H9 (cell line): ENCODE data around the gene ETV6. TPM values are rescaled to one million over a fixed set of nuclear protein-coding genes. Genes with fewer than 3 reads are reported as not detected.

Experiments
- DNase-seq: peaks from one replicate; pipeline ENCODE4 v3.0.0-alpha.2; 2017
- H2AFZ ChIP-seq: one replicate; pipeline ENCODE4 v1.6.1; 2013; ENCODE audit warnings: mild to moderate bottlenecking, low read length, control low read depth, moderate library complexity
- H2AK5ac ChIP-seq: 2 replicates; pipeline ENCODE4 v1.6.1; 2013; ENCODE audit warnings: low read length, control low read depth, mixed read lengths; ENCODE audit not compliant: insufficient read length
- H2BK120ac ChIP-seq: one replicate; pipeline ENCODE4 v1.6.1; 2013; ENCODE audit warnings: low read depth, mild to moderate bottlenecking, low read length, control low read depth, inconsistent platforms; ENCODE audit not compliant: poor library complexity, severe bottlenecking
- H2BK12ac ChIP-seq: 2 replicates; pipeline ENCODE4 v1.6.1; 2013; ENCODE audit warnings: low read length, control low read depth, mixed read lengths, low read depth; ENCODE audit not compliant: insufficient read length
- H2BK15ac ChIP-seq: 2 replicates; pipeline ENCODE4 v1.6.1; 2013; ENCODE audit warnings: low read depth, low read length, control low read depth
- H2BK20ac ChIP-seq: one replicate; pipeline ENCODE4 v1.6.1; 2013; ENCODE audit warnings: low read depth, mild to moderate bottlenecking, low read length, control low read depth, inconsistent platforms; ENCODE audit not compliant: poor library complexity, severe bottlenecking
- H2BK5ac ChIP-seq: 2 replicates; pipeline ENCODE4 v1.6.1; 2013; ENCODE audit warnings: low read length, control low read depth, mixed read lengths; ENCODE audit not compliant: insufficient read length
- H3K14ac ChIP-seq: 2 replicates; pipeline ENCODE4 v1.6.1; 2013; ENCODE audit warnings: low read length, control low read depth; ENCODE audit not compliant: insufficient read depth
- H3K18ac ChIP-seq: 2 replicates; pipeline ENCODE4 v1.6.1; 2013; ENCODE audit warnings: low read depth, mild to moderate bottlenecking, mixed read lengths, low read length, control low read depth; ENCODE audit not compliant: insufficient read length
- H3K23ac ChIP-seq: 2 replicates; pipeline ENCODE4 v1.6.1; 2013; ENCODE audit warnings: low read length, control low read depth, mixed read lengths, low read depth; ENCODE audit not compliant: insufficient read length
- H3K23me2 ChIP-seq: 2 replicates; pipeline ENCODE4 v1.6.1; 2013; ENCODE audit warnings: low read depth, mild to moderate bottlenecking, mixed read lengths, low read length, control low read depth; ENCODE audit not compliant: insufficient read length, poor library complexity, severe bottlenecking
- H3K27ac ChIP-seq: 2 replicates; pipeline ENCODE4 v1.5.1; 2013; ENCODE audit warnings: low read length, control low read depth, mixed read lengths, low read depth; ENCODE audit not compliant: insufficient read length
- H3K27me3 ChIP-seq: 2 replicates; pipeline ENCODE4 v1.6.1; 2013; ENCODE audit warnings: low read length, control low read depth, inconsistent platforms; ENCODE audit not compliant: insufficient read depth
- H3K4ac ChIP-seq: 2 replicates; pipeline ENCODE4 v1.6.1; 2013; ENCODE audit warnings: low read depth, mild to moderate bottlenecking, control low read depth, inconsistent platforms, low read length, moderate library complexity
- H3K4me1 ChIP-seq: 2 replicates; pipeline ENCODE4 v1.6.1; 2013; ENCODE audit warnings: low read length, control low read depth, inconsistent platforms; ENCODE audit not compliant: insufficient read depth
- H3K4me2 ChIP-seq: 2 replicates; pipeline ENCODE4 v1.6.1; 2013; ENCODE audit warnings: low read length, control low read depth, mixed read lengths; ENCODE audit not compliant: insufficient read length, insufficient read depth
- H3K56ac ChIP-seq: 2 replicates; pipeline ENCODE4 v1.6.1; 2013; ENCODE audit warnings: low read depth, mild to moderate bottlenecking, mixed read lengths, low read length, control low read depth; ENCODE audit not compliant: insufficient read length
- H3K79me1 ChIP-seq: 2 replicates; pipeline ENCODE4 v1.6.1; 2013; ENCODE audit warnings: low read depth, mild to moderate bottlenecking, moderate library complexity, low read length, control low read depth, inconsistent platforms; ENCODE audit not compliant: insufficient read depth, poor library complexity, severe bottlenecking
- H3K79me2 ChIP-seq: 2 replicates; pipeline ENCODE4 v1.6.1; 2013; ENCODE audit warnings: low read length, control low read depth, inconsistent platforms; ENCODE audit not compliant: insufficient read depth
- H3K9ac ChIP-seq: 2 replicates; pipeline ENCODE4 v1.6.1; 2013; ENCODE audit warnings: low read length, control low read depth, mixed read lengths; ENCODE audit not compliant: insufficient read length; ENCODE audit errors: extremely low read depth
- H3K9me3 ChIP-seq: one replicate; pipeline ENCODE4 v1.6.1; 2013; ENCODE audit warnings: low read depth, low read length, inconsistent platforms; ENCODE audit not compliant: control insufficient read depth
- H3T11ph ChIP-seq: one replicate; pipeline ENCODE4 v1.6.1; 2013; ENCODE audit warnings: mild to moderate bottlenecking, low read length, control low read depth, inconsistent platforms
- H4K20me1 ChIP-seq: one replicate; pipeline ENCODE4 v1.6.1; 2013; ENCODE audit not compliant: control insufficient read depth, insufficient read length, insufficient read depth
- H4K5ac ChIP-seq: 2 replicates; pipeline ENCODE4 v1.6.1; 2013; ENCODE audit warnings: low read depth, mild to moderate bottlenecking, mixed read lengths, low read length, control low read depth; ENCODE audit not compliant: insufficient read length
- H4K8ac ChIP-seq: replicated peaks from 2 replicates; pipeline ENCODE4 v1.6.1; 2013; ENCODE audit warnings: low read length, control low read depth, mixed read lengths, low read depth; ENCODE audit not compliant: insufficient read length
- H4K91ac ChIP-seq: 2 replicates; pipeline ENCODE4 v1.6.1; 2013; ENCODE audit warnings: low read depth, mild to moderate bottlenecking, moderate library complexity, mixed read lengths, low read length, control low read depth; ENCODE audit not compliant: insufficient read length
- H3K27ac Mint-ChIP-seq, 3 experiments: 2 replicates in 2 of 3; 3 replicates in 1 of 3; pipeline ENCODE4 v1.8.0; 2020 to 2021; ENCODE audit warnings: mixed read lengths in 3 of 3, mild to moderate bottlenecking in 1 of 3, moderate library complexity in 1 of 3
- H3K27me3 Mint-ChIP-seq: 2 replicates; pipeline ENCODE4 v1.8.0; 2021; ENCODE audit warnings: low read depth, mild to moderate bottlenecking, moderate library complexity, mixed read lengths
- H3K36me3 Mint-ChIP-seq, 3 experiments: 2 replicates in 2 of 3; 3 replicates in 1 of 3; pipeline ENCODE4 v1.8.0; 2020 to 2021; ENCODE audit warnings: low read depth in 3 of 3, mixed read lengths in 3 of 3; ENCODE audit not compliant: insufficient read depth in 1 of 3
- H3K4me1 Mint-ChIP-seq, 2 experiments: 2 replicates each; pipeline ENCODE4 v1.8.0; 2020; ENCODE audit warnings: mixed read lengths in 2 of 2
- H3K4me3 Mint-ChIP-seq, 2 experiments: 2 replicates in 1 of 2; 3 replicates in 1 of 2; pipeline ENCODE4 v1.8.0; 2020 to 2021; ENCODE audit warnings: mild to moderate bottlenecking in 2 of 2, mixed read lengths in 2 of 2, moderate library complexity in 1 of 2
- H3K9me3 Mint-ChIP-seq, 2 experiments: 2 replicates in 1 of 2; 3 replicates in 1 of 2; pipeline ENCODE4 v1.8.0; 2020; ENCODE audit warnings: mild to moderate bottlenecking in 2 of 2, mixed read lengths in 2 of 2, moderate library complexity in 1 of 2
- CTCF ChIP-seq: fragments of 200-600 bp; sonication (generic); conservative IDR thresholded peaks from 3 replicates; pipeline ENCODE4 v1.8.0; 2021; ENCODE audit warnings: antibody characterized with exemption, mild to moderate bottlenecking
- WGBS: extraction: QIAGEN DNeasy Blood & Tissue Kit; methylation state at CpG from one replicate; pipeline ENCODE4 v1.1.7; 2013; ENCODE audit warnings: missing lambda C conversion rate, low lambda C conversion rate, mixed read lengths; ENCODE audit not compliant: insufficient read length; ENCODE audit errors: extremely low coverage; 5-methylcytosine and 5-hydroxymethylcytosine counted together
- total RNA-seq: library from RNA; stranded (reverse); gene quantifications from 2 replicates; pipeline ENCODE4 v1.2.1, GENCODE V29; 2021

Gene ETV6
- total RNA-seq, 1 experiment from 2014 or later, result 28.7 TPM

DNA sequence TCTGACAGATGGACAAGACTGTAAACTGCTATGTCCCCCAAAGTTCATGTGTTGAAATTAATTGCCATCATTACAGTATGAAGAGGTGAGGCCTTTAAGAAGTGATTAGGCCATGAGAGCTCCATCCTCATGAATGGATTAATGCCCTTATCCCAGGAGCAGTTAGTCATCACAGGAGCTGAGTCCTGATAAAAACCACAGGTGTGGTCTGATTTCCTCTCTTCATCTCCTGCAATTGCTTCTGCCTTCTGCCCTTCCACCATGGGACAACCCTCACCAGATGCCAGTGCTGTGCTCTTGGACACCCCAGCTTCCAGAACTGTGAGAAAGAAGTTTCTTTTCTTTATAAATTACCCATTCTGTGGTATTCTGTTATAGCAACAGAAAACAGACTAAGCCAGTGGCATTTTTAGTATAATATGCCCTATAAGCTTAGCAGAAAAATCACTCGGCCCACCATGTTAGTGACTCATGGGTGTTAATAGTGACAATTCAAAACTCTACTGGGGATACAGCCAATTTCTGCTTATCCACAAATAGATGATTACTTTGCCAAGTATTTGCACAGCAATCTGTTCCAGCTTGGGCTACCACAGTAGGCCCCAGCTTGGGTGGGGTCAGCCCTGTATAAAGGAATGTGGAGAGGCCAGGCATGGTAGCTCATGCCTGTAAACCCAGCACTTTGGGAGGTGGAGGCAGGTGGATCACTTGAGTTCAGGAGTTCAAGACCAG lies 292.3 kb downstream of the ETV6 start:
- Mint-ChIP-seq H3K4me1 (no peaks in the 10 kb centered on the region), H3K4me3 (no peak overlapping the region), H3K27me3 (no peaks in the 10 kb centered on the region; the same call in 1 of the 2 replicates), H3K36me3 (peaks cover 0 to 9% (median 3%) of the 10 kb centered on the region in 3 experiments; a peak in 3 of 7 replicates), H3K27ac (no peak overlapping the region), H3K9me3 (peaks cover 10 to 19% of the 10 kb centered on the region in 2 experiments)
- Histone ChIP-seq H4K8ac (no peak overlapping the region), H3K9me3 (no peaks in the 10 kb centered on the region), H2BK15ac (no peak overlapping the region), H4K5ac (no peak overlapping the region), H3T11ph (no peak overlapping the region), H2BK20ac (no peak overlapping the region), H3K14ac (no peak overlapping the region), H3K56ac (no peak overlapping the region), H3K23ac (no peak overlapping the region), H3K27ac (no peak overlapping the region), H3K27me3 (no peaks in the 10 kb centered on the region), H3K4me2 (no peak overlapping the region), H4K20me1 (no peaks in the 10 kb centered on the region), H3K18ac (no peak overlapping the region), H3K4ac (no peak overlapping the region), H3K79me2 (no peaks in the 10 kb centered on the region), H3K79me1 (no peaks in the 10 kb centered on the region), H3K23me2 (no peaks in the 10 kb centered on the region), H2AK5ac (no peak overlapping the region), H2BK120ac (no peak overlapping the region), H3K9ac (no peak overlapping the region), H3K4me1 (no peaks in the 10 kb centered on the region), H2BK12ac (no peak overlapping the region), H4K91ac (no peak overlapping the region), H2BK5ac (no peak overlapping the region), H2AFZ (no peak overlapping the region)
- no CpG with 5 or more reads among the region's 1 CpG for WGBS
- DNase-seq, result no peak
- no peak for TF ChIP-seq CTCF
